GM08714 (cell line): ENCODE measurements around the gene JKAMP.

Source experiments
- H3K4me3 ChIP-seq: fragments of 200-500 bp; sonication (Bioruptor generic); 2 replicates; pipeline ENCODE4 v1.5.1; 2014; ENCODE audit warnings: mild to moderate bottlenecking, low read length, inconsistent platforms
- ZNF274 ChIP-seq: IDR thresholded peaks from 2 replicates; pipeline ENCODE4 v1.6.1; 2012; ENCODE audit warnings: mild to moderate bottlenecking, low read depth, low read length

Gene JKAMP

GRCh38 chr14:59464486-59465315 is 19.6 kb upstream of the JKAMP start:
- H3K4me3 ChIP-seq, result peak overlapping the region; percentile 57; the same call in 1 of the 2 replicates
- no peak for TF ChIP-seq ZNF274

GRCh38 chr14:59465316-59466135 is 18.8 kb upstream of the JKAMP start, which contains the start of gene GPR135:
Gene GPR135, minus strand, starts transcription at chr14:59465380. Its CDS starts 154 bp downstream, at chr14:59465226.
- no peak for TF ChIP-seq ZNF274
- H3K4me3 ChIP-seq, result peak within 1 kb of the TSS; percentile 57; the same call in 1 of the 2 replicates

- TF ChIP-seq ZNF274, result no peak
- H3K4me3 ChIP-seq, result no peak overlapping the region
These were observed 10.1 kb upstream of the JKAMP start for GRCh38 chr14:59474172-59474571.

GRCh38 chr14:59475709-59476108 is 8.6 kb upstream of the JKAMP start:
- no peak overlapping the region for H3K4me3 ChIP-seq
- TF ChIP-seq ZNF274, result no peak

- TF ChIP-seq ZNF274, result no peak
These were observed 5.8 kb upstream of the JKAMP start for GRCh38 chr14:59478540-59478939.

GRCh38 chr14:59480166-59480565 is 4.2 kb upstream of the JKAMP start:
- H3K4me3 ChIP-seq, result no peak overlapping the region
- no peak for TF ChIP-seq ZNF274

More at GRCh38 chr14:59478540-59478939, 5.8 kb upstream of the JKAMP start:
- no peak overlapping the region for H3K4me3 ChIP-seq

- no peak for TF ChIP-seq ZNF274
- no peak overlapping the region for H3K4me3 ChIP-seq
These were observed 2.9 kb upstream of the JKAMP start for GRCh38 chr14:59481407-59481806.

- peak overlapping the region; percentile 70 for H3K4me3 ChIP-seq
- no peak for TF ChIP-seq ZNF274
These were observed 2.3 kb upstream of the JKAMP start for GRCh38 chr14:59481871-59482540.

- H3K4me3 ChIP-seq, result peak overlapping the region; percentile 70
- TF ChIP-seq ZNF274, result no peak
These were observed 1.6 kb upstream of the JKAMP start for GRCh38 chr14:59482541-59483331.

GRCh38 chr14:59483363-59483762 is 954 bp upstream of the JKAMP start:
- peak overlapping the region; percentile 70 for H3K4me3 ChIP-seq
- TF ChIP-seq ZNF274, result no peak

- H3K4me3 ChIP-seq, result peak overlapping the region; percentile 70
- no peak for TF ChIP-seq ZNF274
These were observed 390 bp downstream of the JKAMP start for GRCh38 chr14:59484639-59485175.

- no peak for TF ChIP-seq ZNF274
- no peak overlapping the region for H3K4me3 ChIP-seq
These were observed 6.4 kb downstream of the JKAMP start for GRCh38 chr14:59490756-59491155.

- H3K4me3 ChIP-seq, result no peak overlapping the region
- no peak for TF ChIP-seq ZNF274
These were observed 8.1 kb downstream of the JKAMP start for GRCh38 chr14:59492384-59492783.

- TF ChIP-seq ZNF274, result no peak
These were observed 16.4 kb downstream of the JKAMP start for GRCh38 chr14:59500732-59501131.

More at GRCh38 chr14:59500732-59501131, 16.4 kb downstream of the JKAMP start:
- no peak overlapping the region for H3K4me3 ChIP-seq
